LNCaP clone FGC (cell line): ENCODE results near the gene MSMB.

ENCODE experiments used
- DNase-seq: peaks from one replicate; pipeline ENCODE4 v3.0.0-alpha.2; 2011; ENCODE audit warnings: low read depth
- H3K4me3 ChIP-seq: 2 replicates; pipeline ENCODE4 v1.5.1; 2011; ENCODE audit warnings: mild to moderate bottlenecking, low read depth, low read length, control low read depth
- CTCF ChIP-seq: IDR thresholded peaks from 2 replicates; pipeline ENCODE4 v1.5.1; 2012; ENCODE audit warnings: mild to moderate bottlenecking; ENCODE audit not compliant: control insufficient read depth, insufficient read depth; ENCODE audit errors: extremely low read depth

Gene MSMB

GRCh38 chr10:46024948-46025347 is 21.1 kb downstream of the MSMB start:
- DNase-seq, result no peak
- no peak for TF ChIP-seq CTCF
- no peak overlapping the region for H3K4me3 ChIP-seq

- DNase-seq, result peak; percentile 59
- peak; percentile 13; the same call in 1 of the 2 replicates for TF ChIP-seq CTCF
Measured at GRCh38 chr10:46022978-46023702, 22.9 kb downstream of the MSMB start.

GRCh38 chr10:46020344-46020657 is 25.8 kb downstream of the MSMB start:
- no peak overlapping the region for H3K4me3 ChIP-seq
- no peak for TF ChIP-seq CTCF
- DNase-seq, result no peak

More at GRCh38 chr10:46022978-46023702, 22.9 kb downstream of the MSMB start:
- peak overlapping the region; percentile 50 for H3K4me3 ChIP-seq

- no peak overlapping the region for H3K4me3 ChIP-seq
- DNase-seq, result no peak
- no peak for TF ChIP-seq CTCF
Measured at GRCh38 chr10:46019569-46020343, 26.3 kb downstream of the MSMB start.

GRCh38 chr10:46019177-46019528 is 26.9 kb downstream of the MSMB start:
- no peak for DNase-seq
- no peak overlapping the region for H3K4me3 ChIP-seq
- TF ChIP-seq CTCF, result no peak

GRCh38 chr10:46018453-46019176 is 27.5 kb downstream of the MSMB start:
- TF ChIP-seq CTCF, result no peak
- no peak for DNase-seq
- no peak overlapping the region for H3K4me3 ChIP-seq
